ENCODE data around the gene NKD1.

NKD1 gene

GRCh38 chr16:50591800-50592771 is 43.9 kb downstream of the NKD1 start:
- TF ChIP-seq FOXP2 (optimal IDR thresholded peaks at IDR 0.05; ENCODE audit: borderline replicate concordance, extremely low read depth, extremely low read length, insufficient read depth) (no peak), SIN3A (IDR thresholded peaks at IDR 0.05; ENCODE audit: borderline replicate concordance, insufficient read depth, low read length) (no peak), TAF1 (IDR thresholded peaks at IDR 0.05; ENCODE audit: borderline replicate concordance, insufficient read depth, low read length) (no peak), POLR2AphosphoS5 (IDR thresholded peaks at IDR 0.05; ENCODE audit: low read depth, low read length) (no peak), REST (IDR thresholded peaks at IDR 0.05; ENCODE audit: insufficient read depth in 1 of 2, low read depth in 2 of 2, low read length in 2 of 2) (no peak)

GRCh38 chr16:50592996-50593395 is 44.8 kb downstream of the NKD1 start:
- TF ChIP-seq REST (IDR thresholded peaks at IDR 0.05; ENCODE audit: insufficient read depth in 1 of 2, low read depth in 2 of 2, low read length in 2 of 2) (no peak), FOXP2 (optimal IDR thresholded peaks at IDR 0.05; ENCODE audit: borderline replicate concordance, extremely low read depth, extremely low read length, insufficient read depth) (no peak)

- TF ChIP-seq FOXP2 (optimal IDR thresholded peaks at IDR 0.05; ENCODE audit: borderline replicate concordance, extremely low read depth, extremely low read length, insufficient read depth), result no peak
- no peak for TF ChIP-seq SIN3A (IDR thresholded peaks at IDR 0.05; ENCODE audit: borderline replicate concordance, insufficient read depth, low read length)
- no peak for TF ChIP-seq TAF1 (IDR thresholded peaks at IDR 0.05; ENCODE audit: borderline replicate concordance, insufficient read depth, low read length)
- no peak for TF ChIP-seq POLR2AphosphoS5 (IDR thresholded peaks at IDR 0.05; ENCODE audit: low read depth, low read length)
- no peak for TF ChIP-seq REST (IDR thresholded peaks at IDR 0.05; ENCODE audit: insufficient read depth in 1 of 2, low read depth in 2 of 2, low read length in 2 of 2)
These were observed 45.4 kb downstream of the NKD1 start for GRCh38 chr16:50593410-50594150.

- TF ChIP-seq REST (IDR thresholded peaks at IDR 0.05; ENCODE audit: insufficient read depth in 1 of 2, low read depth in 2 of 2, low read length in 2 of 2) (no peak), TAF1 (IDR thresholded peaks at IDR 0.05; ENCODE audit: borderline replicate concordance, insufficient read depth, low read length) (no peak), POLR2AphosphoS5 (IDR thresholded peaks at IDR 0.05; ENCODE audit: low read depth, low read length) (no peak)
These were observed 46.4 kb downstream of the NKD1 start for GRCh38 chr16:50594308-50595260.
